ENCODE measurements around the gene AZIN2. TPM values are rescaled to one million over a fixed set of nuclear protein-coding genes. Genes with fewer than 3 reads are reported as not detected.

Gene AZIN2
- total RNA-seq, 1 donor from 2014 or later: 0.98 TPM

DNA sequence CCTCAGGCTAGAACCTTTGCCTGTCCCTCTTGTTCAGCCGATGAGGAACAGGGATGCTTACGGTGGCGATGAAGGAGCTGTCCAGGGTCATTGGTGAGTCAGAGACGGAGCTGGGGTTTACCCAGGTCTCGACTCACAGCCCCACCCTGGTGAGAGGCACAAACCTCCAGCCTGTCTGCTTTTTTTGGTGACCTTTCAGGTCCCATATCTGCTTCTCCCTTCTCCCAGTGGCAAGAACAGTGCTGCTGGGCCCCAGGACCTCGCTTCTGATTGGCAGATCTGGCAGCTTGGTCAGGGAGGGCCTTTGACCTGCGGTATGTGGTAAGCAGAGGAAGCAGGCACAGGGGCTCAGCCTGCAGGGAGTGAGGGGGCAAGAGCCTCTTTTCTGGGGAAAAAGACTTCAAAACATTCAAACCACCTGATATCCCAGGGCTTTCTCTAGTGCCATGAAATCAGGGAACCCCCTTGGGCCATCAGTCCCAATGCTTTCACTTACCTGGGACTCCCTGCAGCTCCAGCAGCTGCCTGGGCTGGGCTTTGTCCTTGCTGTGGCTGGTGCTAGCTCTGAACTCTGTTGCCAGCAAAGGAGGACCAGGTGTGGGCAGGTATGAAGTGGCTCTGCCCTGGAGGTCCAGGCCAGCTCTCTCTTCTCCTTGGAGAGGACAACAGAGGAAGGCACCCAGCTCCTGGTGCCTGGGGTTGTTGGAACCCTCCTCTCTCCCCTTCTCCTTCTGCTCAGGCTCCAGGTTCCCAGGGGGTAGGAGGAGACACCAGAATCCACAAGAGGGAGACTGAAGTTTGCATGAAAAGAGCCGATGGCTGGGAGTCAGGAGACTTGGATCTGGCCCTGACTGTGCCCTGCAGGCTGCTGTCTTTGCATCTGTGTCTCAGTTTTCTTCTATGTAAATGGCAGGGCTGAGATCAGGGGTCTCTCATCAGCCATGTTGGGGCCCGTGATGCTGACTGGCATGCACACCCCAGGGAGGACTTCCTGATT, 59.5 kb downstream of the AZIN2 start:
- TF ChIP-seq, protein P1, sequence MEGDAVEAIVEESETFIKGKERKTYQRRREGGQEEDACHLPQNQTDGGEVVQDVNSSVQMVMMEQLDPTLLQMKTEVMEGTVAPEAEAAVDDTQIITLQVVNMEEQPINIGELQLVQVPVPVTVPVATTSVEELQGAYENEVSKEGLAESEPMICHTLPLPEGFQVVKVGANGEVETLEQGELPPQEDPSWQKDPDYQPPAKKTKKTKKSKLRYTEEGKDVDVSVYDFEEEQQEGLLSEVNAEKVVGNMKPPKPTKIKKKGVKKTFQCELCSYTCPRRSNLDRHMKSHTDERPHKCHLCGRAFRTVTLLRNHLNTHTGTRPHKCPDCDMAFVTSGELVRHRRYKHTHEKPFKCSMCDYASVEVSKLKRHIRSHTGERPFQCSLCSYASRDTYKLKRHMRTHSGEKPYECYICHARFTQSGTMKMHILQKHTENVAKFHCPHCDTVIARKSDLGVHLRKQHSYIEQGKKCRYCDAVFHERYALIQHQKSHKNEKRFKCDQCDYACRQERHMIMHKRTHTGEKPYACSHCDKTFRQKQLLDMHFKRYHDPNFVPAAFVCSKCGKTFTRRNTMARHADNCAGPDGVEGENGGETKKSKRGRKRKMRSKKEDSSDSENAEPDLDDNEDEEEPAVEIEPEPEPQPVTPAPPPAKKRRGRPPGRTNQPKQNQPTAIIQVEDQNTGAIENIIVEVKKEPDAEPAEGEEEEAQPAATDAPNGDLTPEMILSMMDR (conservative IDR thresholded peaks at IDR 0.05; ENCODE audit: low read depth, low read length): no peak
- H3K4me3 ChIP-seq (ENCODE audit: low read depth, low read length): no peak overlapping the region
- no peak for DNase-seq (ENCODE audit: low read depth)

DNA sequence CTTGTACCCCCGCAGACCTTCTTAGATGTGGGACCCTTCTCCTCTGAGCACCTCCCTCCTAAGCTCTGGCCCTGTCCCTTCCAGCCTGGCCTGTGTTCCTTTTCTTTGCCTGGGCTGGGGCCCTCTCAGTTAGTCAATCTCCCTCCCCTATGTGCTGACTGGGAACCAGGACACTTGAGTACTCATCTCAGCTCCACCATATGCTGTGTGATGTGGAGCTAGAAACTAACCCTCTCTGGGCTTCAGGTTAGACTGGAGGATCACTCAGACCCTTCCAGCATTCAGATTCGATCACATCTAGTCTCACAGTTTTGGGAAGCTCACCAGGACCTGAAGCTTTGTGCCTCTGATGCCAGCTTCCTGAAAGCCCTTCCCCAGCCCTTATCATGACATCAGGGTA, 60.3 kb downstream of the AZIN2 start:
- DNase-seq (ENCODE audit: low read depth): no peak
- TF ChIP-seq, protein P1 (conservative IDR thresholded peaks at IDR 0.05; ENCODE audit: low read depth, low read length): no peak
- H3K4me3 ChIP-seq (ENCODE audit: low read depth, low read length): no peak overlapping the region

GRCh38 chr1:33141781-33142180, 60.8 kb downstream of the AZIN2 start:
- H3K4me3 ChIP-seq (ENCODE audit: low read depth, low read length): no peak overlapping the region
- no peak for DNase-seq (ENCODE audit: low read depth)
- TF ChIP-seq, protein P1 (conservative IDR thresholded peaks at IDR 0.05; ENCODE audit: low read depth, low read length): no peak

DNA sequence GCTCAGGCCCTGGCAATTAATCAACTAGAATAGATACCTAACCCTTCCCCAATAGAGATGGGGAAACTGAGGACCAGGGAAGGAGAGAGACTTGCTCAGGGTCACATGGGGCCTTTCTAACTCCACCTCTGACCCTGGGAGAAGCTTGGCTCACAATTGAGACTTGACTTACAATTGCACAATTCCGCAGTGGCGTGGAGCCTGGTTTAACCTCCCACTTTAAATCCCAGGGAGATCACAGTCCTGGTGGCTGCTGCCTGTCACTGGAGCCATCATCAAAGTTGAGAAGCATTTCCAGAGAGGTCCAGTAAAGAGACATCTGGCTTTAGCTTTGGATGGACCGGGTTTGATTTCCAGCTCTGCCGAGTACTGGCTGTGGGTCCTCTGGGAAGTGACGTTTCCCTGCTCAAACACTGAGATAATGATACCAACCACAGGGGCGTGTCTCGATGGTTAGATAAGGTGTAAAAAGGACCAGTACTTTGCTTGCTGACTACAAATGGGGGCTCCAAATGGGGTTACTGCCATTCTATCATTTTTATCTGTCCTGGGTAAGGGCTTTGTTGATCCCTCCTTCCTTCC, 61.6 kb downstream of the AZIN2 start:
- TF ChIP-seq, protein P1 (conservative IDR thresholded peaks at IDR 0.05; ENCODE audit: low read depth, low read length): no peak
- no peak overlapping the region for H3K4me3 ChIP-seq (ENCODE audit: low read depth, low read length)

GRCh38 chr1:33143176-33143575, 62.2 kb downstream of the AZIN2 start:
- H3K4me3 ChIP-seq (ENCODE audit: low read depth, low read length): no peak overlapping the region
- TF ChIP-seq, protein P1 (conservative IDR thresholded peaks at IDR 0.05; ENCODE audit: low read depth, low read length): no peak
- DNase-seq (ENCODE audit: low read depth): no peak

More for the DNA sequence above, 61.6 kb downstream of the AZIN2 start:
- DNase-seq (ENCODE audit: low read depth): no peak

DNA sequence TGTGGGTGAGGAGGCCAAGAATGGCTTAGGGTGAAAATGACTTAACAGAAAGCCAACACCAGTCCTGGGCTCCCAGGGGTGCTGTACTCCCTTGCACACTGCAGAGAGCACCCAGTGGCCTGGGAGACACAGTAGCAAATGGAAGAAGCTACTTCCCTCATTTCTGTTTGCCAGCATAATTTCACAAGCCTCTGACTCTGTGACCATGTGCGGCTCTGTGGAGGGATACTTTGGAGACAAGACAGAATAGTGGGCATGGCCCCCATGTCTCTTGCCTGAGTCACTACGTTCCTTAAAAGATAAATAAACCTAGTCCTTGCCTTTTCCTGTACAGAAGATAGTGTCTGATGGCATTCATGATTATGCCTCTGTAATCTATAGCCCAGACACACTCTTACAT, 62.7 kb downstream of the AZIN2 start:
- TF ChIP-seq, protein P1 (conservative IDR thresholded peaks at IDR 0.05; ENCODE audit: low read depth, low read length): no peak
- DNase-seq (ENCODE audit: low read depth): no peak

More for the DNA sequence above, 62.7 kb downstream of the AZIN2 start:
- no peak overlapping the region for H3K4me3 ChIP-seq (ENCODE audit: low read depth, low read length)

Data from epithelial cell of proximal tubule (primary cell).